Measurements from ENCODE around the gene GNAT1. TPM values are rescaled to one million over a fixed set of nuclear protein-coding genes. Genes with fewer than 3 reads are reported as not detected.

The GNAT1 gene
- total and polyA plus RNA-seq, 2 of the 13 experiments (the other 11 are each of a cell fraction or from before 2014, with no cell fraction given) = 0.15 TPM; not detected in 1

DNA sequence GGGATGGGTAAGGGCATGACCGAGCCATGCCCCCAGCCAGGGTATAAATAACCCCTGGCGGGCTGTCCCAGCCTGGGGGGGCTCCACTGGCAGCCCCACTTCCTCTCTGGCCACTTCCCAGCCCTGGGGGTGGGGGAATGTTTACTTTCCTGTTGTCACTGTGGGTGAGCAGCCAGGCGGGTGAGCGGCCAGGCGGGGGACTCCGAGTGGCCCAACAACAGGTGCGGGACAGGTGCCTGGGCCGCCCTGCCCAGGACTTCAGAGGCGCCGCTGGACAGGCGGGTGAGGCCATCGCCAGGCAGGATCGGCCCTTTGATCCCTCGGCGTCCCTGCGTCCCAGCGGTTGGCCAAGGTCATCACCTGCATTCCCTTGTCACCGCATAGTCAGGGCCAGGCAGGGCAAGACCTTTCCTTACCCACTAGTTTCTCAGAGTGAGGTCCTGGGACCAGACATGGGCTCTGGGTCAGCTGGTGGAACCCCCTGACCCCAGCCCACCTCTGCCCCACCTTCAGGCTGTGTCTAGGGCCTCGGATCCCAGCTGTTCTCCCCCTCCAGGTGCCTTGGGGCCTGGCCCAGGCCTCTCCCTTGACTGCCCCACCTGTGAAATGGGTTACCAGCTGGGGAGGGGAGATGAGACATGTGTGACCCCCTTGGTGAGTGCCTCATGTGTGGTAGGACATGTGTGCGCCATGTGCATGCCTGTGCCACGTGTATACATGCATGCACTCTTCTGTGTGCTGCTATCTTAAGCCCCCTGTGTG is 19.7 kb upstream of the GNAT1 start (continued):
- TF ChIP-seq, protein P1, sequence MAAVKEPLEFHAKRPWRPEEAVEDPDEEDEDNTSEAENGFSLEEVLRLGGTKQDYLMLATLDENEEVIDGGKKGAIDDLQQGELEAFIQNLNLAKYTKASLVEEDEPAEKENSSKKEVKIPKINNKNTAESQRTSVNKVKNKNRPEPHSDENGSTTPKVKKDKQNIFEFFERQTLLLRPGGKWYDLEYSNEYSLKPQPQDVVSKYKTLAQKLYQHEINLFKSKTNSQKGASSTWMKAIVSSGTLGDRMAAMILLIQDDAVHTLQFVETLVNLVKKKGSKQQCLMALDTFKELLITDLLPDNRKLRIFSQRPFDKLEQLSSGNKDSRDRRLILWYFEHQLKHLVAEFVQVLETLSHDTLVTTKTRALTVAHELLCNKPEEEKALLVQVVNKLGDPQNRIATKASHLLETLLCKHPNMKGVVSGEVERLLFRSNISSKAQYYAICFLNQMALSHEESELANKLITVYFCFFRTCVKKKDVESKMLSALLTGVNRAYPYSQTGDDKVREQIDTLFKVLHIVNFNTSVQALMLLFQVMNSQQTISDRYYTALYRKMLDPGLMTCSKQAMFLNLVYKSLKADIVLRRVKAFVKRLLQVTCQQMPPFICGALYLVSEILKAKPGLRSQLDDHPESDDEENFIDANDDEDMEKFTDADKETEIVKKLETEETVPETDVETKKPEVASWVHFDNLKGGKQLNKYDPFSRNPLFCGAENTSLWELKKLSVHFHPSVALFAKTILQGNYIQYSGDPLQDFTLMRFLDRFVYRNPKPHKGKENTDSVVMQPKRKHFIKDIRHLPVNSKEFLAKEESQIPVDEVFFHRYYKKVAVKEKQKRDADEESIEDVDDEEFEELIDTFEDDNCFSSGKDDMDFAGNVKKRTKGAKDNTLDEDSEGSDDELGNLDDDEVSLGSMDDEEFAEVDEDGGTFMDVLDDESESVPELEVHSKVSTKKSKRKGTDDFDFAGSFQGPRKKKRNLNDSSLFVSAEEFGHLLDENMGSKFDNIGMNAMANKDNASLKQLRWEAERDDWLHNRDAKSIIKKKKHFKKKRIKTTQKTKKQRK (IDR thresholded peaks at IDR 0.05; ENCODE audit: low read length) = no peak
- TF ChIP-seq ZFP1 (CRISPR knock-in tag; IDR thresholded peaks at IDR 0.05) (peak; percentile 95), MATR3 (CRISPR knock-in tag; IDR thresholded peaks at IDR 0.05) (no peak), SALL2 (CRISPR knock-in tag; IDR thresholded peaks at IDR 0.05) (peak; percentile 96), HMGA1 (CRISPR knock-in tag; conservative IDR thresholded peaks at IDR 0.05) (no peak), TARDBP (CRISPR knock-in tag; IDR thresholded peaks at IDR 0.05) (peak; percentile 99), CBX1 (IDR thresholded peaks at IDR 0.05; ENCODE audit: low read depth) (no peak), SAP130 (CRISPR knock-in tag; IDR thresholded peaks at IDR 0.05; ENCODE audit: low read depth) (peak; percentile 98), MBNL3 (CRISPR knock-in tag; conservative IDR thresholded peaks at IDR 0.05) (no peak), NRL (CRISPR knock-in tag; IDR thresholded peaks at IDR 0.05; ENCODE audit: borderline replicate concordance) (peak; percentile 77; the same call in 1 of the 2 replicates)
- TF ChIP-seq, protein P2, sequence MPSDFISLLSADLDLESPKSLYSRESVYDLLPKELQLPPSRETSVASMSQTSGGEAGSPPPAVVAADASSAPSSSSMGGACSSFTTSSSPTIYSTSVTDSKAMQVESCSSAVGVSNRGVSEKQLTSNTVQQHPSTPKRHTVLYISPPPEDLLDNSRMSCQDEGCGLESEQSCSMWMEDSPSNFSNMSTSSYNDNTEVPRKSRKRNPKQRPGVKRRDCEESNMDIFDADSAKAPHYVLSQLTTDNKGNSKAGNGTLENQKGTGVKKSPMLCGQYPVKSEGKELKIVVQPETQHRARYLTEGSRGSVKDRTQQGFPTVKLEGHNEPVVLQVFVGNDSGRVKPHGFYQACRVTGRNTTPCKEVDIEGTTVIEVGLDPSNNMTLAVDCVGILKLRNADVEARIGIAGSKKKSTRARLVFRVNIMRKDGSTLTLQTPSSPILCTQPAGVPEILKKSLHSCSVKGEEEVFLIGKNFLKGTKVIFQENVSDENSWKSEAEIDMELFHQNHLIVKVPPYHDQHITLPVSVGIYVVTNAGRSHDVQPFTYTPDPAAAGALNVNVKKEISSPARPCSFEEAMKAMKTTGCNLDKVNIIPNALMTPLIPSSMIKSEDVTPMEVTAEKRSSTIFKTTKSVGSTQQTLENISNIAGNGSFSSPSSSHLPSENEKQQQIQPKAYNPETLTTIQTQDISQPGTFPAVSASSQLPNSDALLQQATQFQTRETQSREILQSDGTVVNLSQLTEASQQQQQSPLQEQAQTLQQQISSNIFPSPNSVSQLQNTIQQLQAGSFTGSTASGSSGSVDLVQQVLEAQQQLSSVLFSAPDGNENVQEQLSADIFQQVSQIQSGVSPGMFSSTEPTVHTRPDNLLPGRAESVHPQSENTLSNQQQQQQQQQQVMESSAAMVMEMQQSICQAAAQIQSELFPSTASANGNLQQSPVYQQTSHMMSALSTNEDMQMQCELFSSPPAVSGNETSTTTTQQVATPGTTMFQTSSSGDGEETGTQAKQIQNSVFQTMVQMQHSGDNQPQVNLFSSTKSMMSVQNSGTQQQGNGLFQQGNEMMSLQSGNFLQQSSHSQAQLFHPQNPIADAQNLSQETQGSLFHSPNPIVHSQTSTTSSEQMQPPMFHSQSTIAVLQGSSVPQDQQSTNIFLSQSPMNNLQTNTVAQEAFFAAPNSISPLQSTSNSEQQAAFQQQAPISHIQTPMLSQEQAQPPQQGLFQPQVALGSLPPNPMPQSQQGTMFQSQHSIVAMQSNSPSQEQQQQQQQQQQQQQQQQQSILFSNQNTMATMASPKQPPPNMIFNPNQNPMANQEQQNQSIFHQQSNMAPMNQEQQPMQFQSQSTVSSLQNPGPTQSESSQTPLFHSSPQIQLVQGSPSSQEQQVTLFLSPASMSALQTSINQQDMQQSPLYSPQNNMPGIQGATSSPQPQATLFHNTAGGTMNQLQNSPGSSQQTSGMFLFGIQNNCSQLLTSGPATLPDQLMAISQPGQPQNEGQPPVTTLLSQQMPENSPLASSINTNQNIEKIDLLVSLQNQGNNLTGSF (CRISPR knock-in tag; IDR thresholded peaks at IDR 0.05) = no peak
- TF ChIP-seq, protein P3, sequence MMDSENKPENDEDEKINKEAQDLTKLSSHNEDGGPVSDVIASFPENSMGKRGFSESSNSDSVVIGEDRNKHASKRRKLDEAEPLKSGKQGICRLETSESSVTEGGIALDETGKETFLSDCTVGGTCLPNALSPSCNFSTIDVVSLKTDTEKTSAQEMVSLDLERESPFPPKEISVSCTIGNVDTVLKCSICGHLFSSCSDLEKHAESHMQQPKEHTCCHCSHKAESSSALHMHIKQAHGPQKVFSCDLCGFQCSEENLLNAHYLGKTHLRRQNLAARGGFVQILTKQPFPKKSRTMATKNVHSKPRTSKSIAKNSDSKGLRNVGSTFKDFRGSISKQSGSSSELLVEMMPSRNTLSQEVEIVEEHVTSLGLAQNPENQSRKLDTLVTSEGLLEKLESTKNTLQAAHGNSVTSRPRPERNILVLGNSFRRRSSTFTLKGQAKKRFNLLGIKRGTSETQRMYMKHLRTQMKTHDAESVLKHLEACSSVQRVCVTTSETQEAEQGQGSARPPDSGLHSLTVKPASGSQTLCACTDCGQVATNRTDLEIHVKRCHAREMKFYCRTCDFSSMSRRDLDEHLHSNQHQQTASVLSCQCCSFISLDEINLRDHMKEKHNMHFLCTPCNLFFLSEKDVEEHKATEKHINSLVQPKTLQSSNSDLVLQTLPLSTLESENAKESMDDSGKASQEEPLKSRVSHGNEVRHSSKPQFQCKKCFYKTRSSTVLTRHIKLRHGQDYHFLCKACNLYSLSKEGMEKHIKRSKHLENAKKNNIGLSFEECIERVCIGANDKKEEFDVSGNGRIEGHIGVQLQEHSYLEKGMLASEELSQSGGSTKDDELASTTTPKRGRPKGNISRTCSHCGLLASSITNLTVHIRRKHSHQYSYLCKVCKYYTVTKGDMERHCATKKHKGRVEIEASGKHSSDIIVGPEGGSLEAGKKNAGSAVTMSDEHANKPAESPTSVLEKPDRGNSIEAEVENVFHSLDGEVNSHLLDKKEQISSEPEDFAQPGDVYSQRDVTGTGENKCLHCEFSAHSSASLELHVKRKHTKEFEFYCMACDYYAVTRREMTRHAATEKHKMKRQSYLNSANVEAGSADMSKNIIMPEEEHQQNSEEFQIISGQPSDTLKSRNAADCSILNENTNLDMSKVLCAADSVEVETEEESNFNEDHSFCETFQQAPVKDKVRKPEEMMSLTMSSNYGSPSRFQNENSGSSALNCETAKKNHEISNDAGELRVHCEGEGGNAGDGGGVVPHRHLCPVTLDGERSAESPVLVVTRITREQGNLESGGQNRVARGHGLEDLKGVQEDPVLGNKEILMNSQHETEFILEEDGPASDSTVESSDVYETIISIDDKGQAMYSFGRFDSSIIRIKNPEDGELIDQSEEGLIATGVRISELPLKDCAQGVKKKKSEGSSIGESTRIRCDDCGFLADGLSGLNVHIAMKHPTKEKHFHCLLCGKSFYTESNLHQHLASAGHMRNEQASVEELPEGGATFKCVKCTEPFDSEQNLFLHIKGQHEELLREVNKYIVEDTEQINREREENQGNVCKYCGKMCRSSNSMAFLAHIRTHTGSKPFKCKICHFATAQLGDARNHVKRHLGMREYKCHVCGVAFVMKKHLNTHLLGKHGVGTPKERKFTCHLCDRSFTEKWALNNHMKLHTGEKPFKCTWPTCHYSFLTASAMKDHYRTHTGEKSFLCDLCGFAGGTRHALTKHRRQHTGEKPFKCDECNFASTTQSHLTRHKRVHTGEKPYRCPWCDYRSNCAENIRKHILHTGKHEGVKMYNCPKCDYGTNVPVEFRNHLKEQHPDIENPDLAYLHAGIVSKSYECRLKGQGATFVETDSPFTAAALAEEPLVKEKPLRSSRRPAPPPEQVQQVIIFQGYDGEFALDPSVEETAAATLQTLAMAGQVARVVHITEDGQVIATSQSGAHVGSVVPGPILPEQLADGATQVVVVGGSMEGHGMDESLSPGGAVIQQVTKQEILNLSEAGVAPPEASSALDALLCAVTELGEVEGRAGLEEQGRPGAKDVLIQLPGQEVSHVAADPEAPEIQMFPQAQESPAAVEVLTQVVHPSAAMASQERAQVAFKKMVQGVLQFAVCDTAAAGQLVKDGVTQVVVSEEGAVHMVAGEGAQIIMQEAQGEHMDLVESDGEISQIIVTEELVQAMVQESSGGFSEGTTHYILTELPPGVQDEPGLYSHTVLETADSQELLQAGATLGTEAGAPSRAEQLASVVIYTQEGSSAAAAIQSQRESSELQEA (CRISPR knock-in tag; IDR thresholded peaks at IDR 0.05; ENCODE audit: not compliant biosample characterization) = no peak

Measured in HepG2 (cell line).